H9 (cell line): Measurements from ENCODE around the gene DOK6. TPM values are rescaled to one million over a fixed set of nuclear protein-coding genes. Genes with fewer than 3 reads are reported as not detected.

Experiments used
- DNase-seq: peaks from one replicate; pipeline ENCODE4 v3.0.0-alpha.2; 2017
- H2AFZ ChIP-seq: one replicate; pipeline ENCODE4 v1.6.1; 2013; ENCODE audit warnings: mild to moderate bottlenecking, low read length, control low read depth, moderate library complexity
- H2AK5ac ChIP-seq: 2 replicates; pipeline ENCODE4 v1.6.1; 2013; ENCODE audit warnings: low read length, control low read depth, mixed read lengths; ENCODE audit not compliant: insufficient read length
- H2BK120ac ChIP-seq: one replicate; pipeline ENCODE4 v1.6.1; 2013; ENCODE audit warnings: low read depth, mild to moderate bottlenecking, low read length, control low read depth, inconsistent platforms; ENCODE audit not compliant: poor library complexity, severe bottlenecking
- H2BK12ac ChIP-seq: 2 replicates; pipeline ENCODE4 v1.6.1; 2013; ENCODE audit warnings: low read length, control low read depth, mixed read lengths, low read depth; ENCODE audit not compliant: insufficient read length
- H2BK15ac ChIP-seq: 2 replicates; pipeline ENCODE4 v1.6.1; 2013; ENCODE audit warnings: low read depth, low read length, control low read depth
- H2BK20ac ChIP-seq: one replicate; pipeline ENCODE4 v1.6.1; 2013; ENCODE audit warnings: low read depth, mild to moderate bottlenecking, low read length, control low read depth, inconsistent platforms; ENCODE audit not compliant: poor library complexity, severe bottlenecking
- H2BK5ac ChIP-seq: 2 replicates; pipeline ENCODE4 v1.6.1; 2013; ENCODE audit warnings: low read length, control low read depth, mixed read lengths; ENCODE audit not compliant: insufficient read length
- H3K14ac ChIP-seq: 2 replicates; pipeline ENCODE4 v1.6.1; 2013; ENCODE audit warnings: low read length, control low read depth; ENCODE audit not compliant: insufficient read depth
- H3K18ac ChIP-seq: 2 replicates; pipeline ENCODE4 v1.6.1; 2013; ENCODE audit warnings: low read depth, mild to moderate bottlenecking, mixed read lengths, low read length, control low read depth; ENCODE audit not compliant: insufficient read length
- H3K23ac ChIP-seq: 2 replicates; pipeline ENCODE4 v1.6.1; 2013; ENCODE audit warnings: low read length, control low read depth, mixed read lengths, low read depth; ENCODE audit not compliant: insufficient read length
- H3K23me2 ChIP-seq: 2 replicates; pipeline ENCODE4 v1.6.1; 2013; ENCODE audit warnings: low read depth, mild to moderate bottlenecking, mixed read lengths, low read length, control low read depth; ENCODE audit not compliant: insufficient read length, poor library complexity, severe bottlenecking
- H3K27ac ChIP-seq: 2 replicates; pipeline ENCODE4 v1.5.1; 2013; ENCODE audit warnings: low read length, control low read depth, mixed read lengths, low read depth; ENCODE audit not compliant: insufficient read length
- H3K27me3 ChIP-seq: 2 replicates; pipeline ENCODE4 v1.6.1; 2013; ENCODE audit warnings: low read length, control low read depth, inconsistent platforms; ENCODE audit not compliant: insufficient read depth
- H3K4ac ChIP-seq: 2 replicates; pipeline ENCODE4 v1.6.1; 2013; ENCODE audit warnings: low read depth, mild to moderate bottlenecking, control low read depth, inconsistent platforms, low read length, moderate library complexity
- H3K4me1 ChIP-seq: 2 replicates; pipeline ENCODE4 v1.6.1; 2013; ENCODE audit warnings: low read length, control low read depth, inconsistent platforms; ENCODE audit not compliant: insufficient read depth
- H3K4me2 ChIP-seq: 2 replicates; pipeline ENCODE4 v1.6.1; 2013; ENCODE audit warnings: low read length, control low read depth, mixed read lengths; ENCODE audit not compliant: insufficient read length, insufficient read depth
- H3K56ac ChIP-seq: 2 replicates; pipeline ENCODE4 v1.6.1; 2013; ENCODE audit warnings: low read depth, mild to moderate bottlenecking, mixed read lengths, low read length, control low read depth; ENCODE audit not compliant: insufficient read length
- H3K79me1 ChIP-seq: 2 replicates; pipeline ENCODE4 v1.6.1; 2013; ENCODE audit warnings: low read depth, mild to moderate bottlenecking, moderate library complexity, low read length, control low read depth, inconsistent platforms; ENCODE audit not compliant: insufficient read depth, poor library complexity, severe bottlenecking
- H3K79me2 ChIP-seq: 2 replicates; pipeline ENCODE4 v1.6.1; 2013; ENCODE audit warnings: low read length, control low read depth, inconsistent platforms; ENCODE audit not compliant: insufficient read depth
- H3K9ac ChIP-seq: 2 replicates; pipeline ENCODE4 v1.6.1; 2013; ENCODE audit warnings: low read length, control low read depth, mixed read lengths; ENCODE audit not compliant: insufficient read length; ENCODE audit errors: extremely low read depth
- H3K9me3 ChIP-seq: one replicate; pipeline ENCODE4 v1.6.1; 2013; ENCODE audit warnings: low read depth, low read length, inconsistent platforms; ENCODE audit not compliant: control insufficient read depth
- H3T11ph ChIP-seq: one replicate; pipeline ENCODE4 v1.6.1; 2013; ENCODE audit warnings: mild to moderate bottlenecking, low read length, control low read depth, inconsistent platforms
- H4K20me1 ChIP-seq: one replicate; pipeline ENCODE4 v1.6.1; 2013; ENCODE audit not compliant: control insufficient read depth, insufficient read length, insufficient read depth
- H4K5ac ChIP-seq: 2 replicates; pipeline ENCODE4 v1.6.1; 2013; ENCODE audit warnings: low read depth, mild to moderate bottlenecking, mixed read lengths, low read length, control low read depth; ENCODE audit not compliant: insufficient read length
- H4K8ac ChIP-seq: replicated peaks from 2 replicates; pipeline ENCODE4 v1.6.1; 2013; ENCODE audit warnings: low read length, control low read depth, mixed read lengths, low read depth; ENCODE audit not compliant: insufficient read length
- H4K91ac ChIP-seq: 2 replicates; pipeline ENCODE4 v1.6.1; 2013; ENCODE audit warnings: low read depth, mild to moderate bottlenecking, moderate library complexity, mixed read lengths, low read length, control low read depth; ENCODE audit not compliant: insufficient read length
- H3K27ac Mint-ChIP-seq, 3 experiments: 2 replicates in 2 of 3; 3 replicates in 1 of 3; pipeline ENCODE4 v1.8.0; 2020 to 2021; ENCODE audit warnings: mixed read lengths in 3 of 3, mild to moderate bottlenecking in 1 of 3, moderate library complexity in 1 of 3
- H3K27me3 Mint-ChIP-seq: 2 replicates; pipeline ENCODE4 v1.8.0; 2021; ENCODE audit warnings: low read depth, mild to moderate bottlenecking, moderate library complexity, mixed read lengths
- H3K36me3 Mint-ChIP-seq, 3 experiments: 2 replicates in 2 of 3; 3 replicates in 1 of 3; pipeline ENCODE4 v1.8.0; 2020 to 2021; ENCODE audit warnings: low read depth in 3 of 3, mixed read lengths in 3 of 3; ENCODE audit not compliant: insufficient read depth in 1 of 3
- H3K4me1 Mint-ChIP-seq, 2 experiments: 2 replicates each; pipeline ENCODE4 v1.8.0; 2020; ENCODE audit warnings: mixed read lengths in 2 of 2
- H3K4me3 Mint-ChIP-seq, 2 experiments: 2 replicates in 1 of 2; 3 replicates in 1 of 2; pipeline ENCODE4 v1.8.0; 2020 to 2021; ENCODE audit warnings: mild to moderate bottlenecking in 2 of 2, mixed read lengths in 2 of 2, moderate library complexity in 1 of 2
- H3K9me3 Mint-ChIP-seq, 2 experiments: 2 replicates in 1 of 2; 3 replicates in 1 of 2; pipeline ENCODE4 v1.8.0; 2020; ENCODE audit warnings: mild to moderate bottlenecking in 2 of 2, mixed read lengths in 2 of 2, moderate library complexity in 1 of 2
- WGBS: extraction: QIAGEN DNeasy Blood & Tissue Kit; methylation state at CpG from one replicate; pipeline ENCODE4 v1.1.7; 2013; ENCODE audit warnings: missing lambda C conversion rate, low lambda C conversion rate, mixed read lengths; ENCODE audit not compliant: insufficient read length; ENCODE audit errors: extremely low coverage; 5-methylcytosine and 5-hydroxymethylcytosine counted together
- total RNA-seq: library from RNA; stranded (reverse); gene quantifications from 2 replicates; pipeline ENCODE4 v1.2.1, GENCODE V29; 2021
- TF ChIP-seq, protein P1 (sequence below): fragments of 200-600 bp; sonication (generic); conservative IDR thresholded peaks from 3 replicates; pipeline ENCODE4 v1.8.0; 2021; ENCODE audit warnings: antibody characterized with exemption, mild to moderate bottlenecking

The DOK6 gene
- total RNA-seq, 1 experiment from 2014 or later, result 0.20 TPM

DNA sequence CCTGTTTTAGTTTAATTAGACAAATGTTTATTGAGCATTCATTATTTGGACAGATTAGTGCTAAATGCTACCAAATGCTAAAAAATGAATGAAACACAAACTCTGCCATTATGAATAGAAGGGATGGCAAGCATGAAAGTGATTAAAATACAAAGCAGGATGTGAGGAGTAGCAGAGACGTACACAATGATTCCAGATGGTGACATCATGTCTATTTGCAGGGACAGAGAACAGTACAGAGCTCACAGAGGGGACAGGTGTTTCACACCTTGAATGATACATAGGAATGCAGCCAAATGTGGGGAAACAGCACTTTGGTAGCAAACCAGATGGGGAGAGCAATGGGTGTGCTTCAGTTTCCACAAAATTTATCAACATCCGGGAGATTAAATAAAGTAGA, 470.7 kb downstream of the DOK6 start:
- TF ChIP-seq, protein P1, sequence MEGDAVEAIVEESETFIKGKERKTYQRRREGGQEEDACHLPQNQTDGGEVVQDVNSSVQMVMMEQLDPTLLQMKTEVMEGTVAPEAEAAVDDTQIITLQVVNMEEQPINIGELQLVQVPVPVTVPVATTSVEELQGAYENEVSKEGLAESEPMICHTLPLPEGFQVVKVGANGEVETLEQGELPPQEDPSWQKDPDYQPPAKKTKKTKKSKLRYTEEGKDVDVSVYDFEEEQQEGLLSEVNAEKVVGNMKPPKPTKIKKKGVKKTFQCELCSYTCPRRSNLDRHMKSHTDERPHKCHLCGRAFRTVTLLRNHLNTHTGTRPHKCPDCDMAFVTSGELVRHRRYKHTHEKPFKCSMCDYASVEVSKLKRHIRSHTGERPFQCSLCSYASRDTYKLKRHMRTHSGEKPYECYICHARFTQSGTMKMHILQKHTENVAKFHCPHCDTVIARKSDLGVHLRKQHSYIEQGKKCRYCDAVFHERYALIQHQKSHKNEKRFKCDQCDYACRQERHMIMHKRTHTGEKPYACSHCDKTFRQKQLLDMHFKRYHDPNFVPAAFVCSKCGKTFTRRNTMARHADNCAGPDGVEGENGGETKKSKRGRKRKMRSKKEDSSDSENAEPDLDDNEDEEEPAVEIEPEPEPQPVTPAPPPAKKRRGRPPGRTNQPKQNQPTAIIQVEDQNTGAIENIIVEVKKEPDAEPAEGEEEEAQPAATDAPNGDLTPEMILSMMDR, result no peak
- Mint-ChIP-seq H3K27me3 (no peaks in the 10 kb centered on the region), H3K4me3 (no peak overlapping the region), H3K36me3 (no peaks in the 10 kb centered on the region), H3K27ac (no peak overlapping the region; a peak in 1 of 7 replicates), H3K9me3 (no peaks in the 10 kb centered on the region; a peak in 1 of 5 replicates), H3K4me1 (peaks cover 5 to 12% of the 10 kb centered on the region in 2 experiments; a peak in 2 of 4 replicates)
- no peak for DNase-seq
- H3T11ph ChIP-seq, result no peak overlapping the region
- no peak overlapping the region for H2BK12ac ChIP-seq
- H3K23me2 ChIP-seq, result no peaks in the 10 kb centered on the region
- no peaks in the 10 kb centered on the region for H4K20me1 ChIP-seq
- no peak overlapping the region for H2BK5ac ChIP-seq
- no peak overlapping the region for H3K4me2 ChIP-seq
- no peak overlapping the region for H3K4ac ChIP-seq
- H3K27me3 ChIP-seq, result no peaks in the 10 kb centered on the region
- no peak overlapping the region for H2BK120ac ChIP-seq
- no peaks in the 10 kb centered on the region for H3K9me3 ChIP-seq
- H2AK5ac ChIP-seq, result no peak overlapping the region
- no peaks in the 10 kb centered on the region for H3K4me1 ChIP-seq
- H4K91ac ChIP-seq, result no peak overlapping the region
- no peak overlapping the region for H3K27ac ChIP-seq
- H2BK20ac ChIP-seq, result no peak overlapping the region
- no peak overlapping the region for H4K5ac ChIP-seq
- no peak overlapping the region for H2AFZ ChIP-seq
- no CpG with 5 or more reads among the region's 2 CpGs for WGBS
- no peak overlapping the region for H3K14ac ChIP-seq
- no peak overlapping the region for H3K18ac ChIP-seq
- H3K56ac ChIP-seq, result no peak overlapping the region
- H4K8ac ChIP-seq, result no peak overlapping the region
- H2BK15ac ChIP-seq, result no peak overlapping the region
- H3K9ac ChIP-seq, result no peak overlapping the region
- H3K79me2 ChIP-seq, result no peaks in the 10 kb centered on the region
- H3K79me1 ChIP-seq, result no peaks in the 10 kb centered on the region
- H3K23ac ChIP-seq, result no peak overlapping the region
